Stimulated activated CD8-positive, alpha-beta memory T cell treated with anti-CD3 and anti-CD28 coated beads, Interleukin-12 subunit alpha, Interleukin-12 subunit beta, amount 100 ng/mL, for 24 hours (primary cell): ENCODE results near the gene KISS1.

Experiments
- DNase-seq: peaks from one replicate; pipeline ENCODE4 v3.0.0-alpha.2; 2020; ENCODE audit errors: extremely low read depth

KISS1 gene

GRCh38 chr1:204157962-204158361, 38.3 kb downstream of the KISS1 start:
- DNase-seq: no peak

- DNase-seq: no peak
These were observed 40.4 kb downstream of the KISS1 start for GRCh38 chr1:204155881-204156280.

GRCh38 chr1:204154568-204155255, 41.6 kb downstream of the KISS1 start:
- no peak for DNase-seq

DNA sequence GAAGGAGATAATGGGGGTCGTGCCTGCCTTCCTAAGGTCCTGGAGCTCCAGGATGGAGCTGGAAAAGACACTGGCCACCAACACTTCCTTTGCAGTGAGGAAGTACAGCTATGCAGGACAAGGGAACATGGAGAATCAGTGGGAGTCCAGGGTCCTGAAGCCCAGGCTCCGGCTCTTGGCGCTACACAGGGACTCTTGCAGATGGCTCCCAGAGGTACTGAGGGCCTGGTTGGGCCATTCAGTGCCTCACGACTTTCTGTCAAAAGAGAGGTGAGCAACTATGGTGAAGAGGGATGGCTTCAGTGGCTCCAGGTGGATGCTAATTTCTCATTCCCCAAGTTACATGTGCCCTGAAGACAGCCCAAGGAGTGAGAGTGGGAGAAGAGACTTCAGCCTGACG, 42.6 kb downstream of the KISS1 start:
- DNase-seq: no peak

GRCh38 chr1:204152310-204153044, 43.8 kb downstream of the KISS1 start:
- no peak for DNase-seq

- no peak for DNase-seq
These were observed 44.6 kb downstream of the KISS1 start, which contains the start of gene ETNK2 for GRCh38 chr1:204151552-204152309. Gene ETNK2 (minus strand): TSS chr1:204152044. CDS start chr1:204151852, 192 bp downstream.

- no peak for DNase-seq
These were observed 45.4 kb downstream of the KISS1 start for GRCh38 chr1:204150702-204151551.

DNA sequence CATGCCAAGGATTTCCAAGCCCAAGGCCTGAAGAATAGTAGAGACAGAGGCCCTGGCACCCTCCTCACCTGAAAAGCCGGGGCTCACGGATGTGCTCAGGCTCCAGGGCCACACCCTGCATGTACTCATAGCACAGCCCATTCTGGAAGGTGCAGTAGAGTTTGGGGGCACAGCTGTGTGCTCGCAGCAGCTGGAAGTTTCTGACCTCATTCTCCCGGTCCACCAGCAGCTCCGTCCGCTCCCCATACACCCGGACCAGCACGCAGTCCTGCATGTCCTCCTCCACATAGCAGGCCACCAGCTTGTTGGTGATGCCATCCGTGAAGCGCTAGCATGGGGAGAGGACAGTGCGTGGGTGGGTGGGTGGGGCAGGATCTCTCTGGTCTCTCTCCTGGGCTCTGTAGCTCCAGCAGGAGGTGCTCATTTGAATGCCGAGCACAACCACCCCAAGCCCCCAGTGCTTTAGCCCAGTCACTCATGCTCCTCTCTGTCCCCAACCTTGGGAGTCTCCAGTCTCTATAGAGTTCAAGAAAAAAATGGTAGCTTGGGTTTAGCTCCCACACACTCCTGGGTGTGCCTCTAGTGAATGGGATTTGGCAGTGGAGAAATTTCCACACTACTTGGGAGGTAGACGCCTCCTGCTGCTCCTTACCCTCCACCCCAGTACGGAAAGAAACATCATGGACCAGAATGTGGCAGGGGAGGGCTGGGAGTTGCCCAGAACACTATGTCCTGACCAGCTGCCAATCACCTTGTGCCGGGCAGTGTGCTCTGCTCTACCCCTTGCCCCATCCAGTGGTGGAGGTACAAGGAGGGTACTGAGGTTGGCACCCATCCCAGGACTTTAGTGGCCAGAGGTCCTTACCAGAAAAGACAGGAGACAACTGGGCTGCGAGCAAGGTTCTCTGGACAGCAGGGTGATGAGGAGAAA, 46.4 kb downstream of the KISS1 start:
- no peak for DNase-seq

DNA sequence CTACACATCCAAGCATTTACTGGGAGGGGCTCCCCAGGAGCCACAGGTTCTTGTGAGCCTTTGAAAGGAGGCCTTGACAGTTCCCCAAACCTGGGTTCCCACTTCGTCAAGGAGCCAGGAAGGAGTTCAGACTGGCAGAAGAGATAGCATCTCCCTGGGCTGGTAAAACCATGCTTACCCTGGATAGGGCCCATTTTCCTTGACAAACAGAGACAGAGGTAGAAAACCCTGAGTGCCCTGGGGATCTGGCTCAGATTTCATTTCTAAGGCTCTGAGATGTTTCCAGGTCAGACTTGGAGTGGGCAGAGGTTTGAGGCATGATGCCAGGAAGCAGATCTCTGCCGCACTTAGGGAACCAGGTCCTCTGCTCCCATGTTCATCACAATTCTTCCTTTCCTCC, 47.2 kb downstream of the KISS1 start:
- DNase-seq: no peak

GRCh38 chr1:204147406-204148383, 48.6 kb downstream of the KISS1 start:
- DNase-seq: no peak

GRCh38 chr1:204146965-204147364, 49.3 kb downstream of the KISS1 start:
- no peak for DNase-seq

DNA sequence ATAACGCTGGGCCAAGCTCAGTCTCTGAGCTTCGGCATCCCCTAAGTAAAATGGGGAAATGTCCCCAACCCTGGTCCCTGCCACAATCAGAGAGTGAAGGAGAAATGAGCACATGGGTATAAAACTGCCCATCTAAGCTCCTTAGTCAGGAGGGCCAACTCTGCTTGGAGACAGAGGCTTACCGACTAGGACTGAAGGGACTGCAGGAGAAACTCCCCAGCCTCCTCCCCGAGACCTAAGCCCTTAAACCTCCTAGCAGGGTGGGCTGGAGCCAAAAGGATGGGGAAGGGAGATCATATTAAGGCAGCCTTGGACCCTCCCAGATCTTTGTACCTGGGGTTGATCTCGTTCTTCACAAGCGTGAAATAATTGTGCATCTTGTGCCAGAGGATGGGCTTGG, 50.0 kb downstream of the KISS1 start:
- DNase-seq: no peak

GRCh38 chr1:204145033-204145504, 51.2 kb downstream of the KISS1 start:
- DNase-seq: no peak

- no peak for DNase-seq
These were observed 52.8 kb downstream of the KISS1 start for GRCh38 chr1:204143276-204144041.

- no peak for DNase-seq
These were observed 54.0 kb downstream of the KISS1 start for GRCh38 chr1:204142032-204142974.

- no peak for DNase-seq
These were observed 55.2 kb downstream of the KISS1 start for GRCh38 chr1:204141131-204141530.
